OCI-LY3 (cell line): ENCODE results near the gene FSTL4.

ENCODE experiments used
- H2AFZ ChIP-seq: fragments of 200-600, 300-600 bp; shearing (Covaris generic); 2 replicates; pipeline ENCODE4 v1.6.0; 2014; ENCODE audit warnings: antibody characterized with exemption, low read depth, low read length
- H3K27ac ChIP-seq: fragments of 200-600, 300-600 bp; sonication (generic); 2 replicates; pipeline ENCODE4 v1.5.1; 2014; ENCODE audit warnings: mild to moderate bottlenecking, low read length, moderate library complexity, mixed read lengths
- H3K27me3 ChIP-seq: fragments of 200-600, 300-600 bp; sonication (generic); 2 replicates; pipeline ENCODE4 v1.6.1; 2014; ENCODE audit warnings: low read depth, low read length, mixed read lengths
- H3K36me3 ChIP-seq: fragments of 200-600, 300-600 bp; sonication (generic); replicated peaks from 2 replicates; pipeline ENCODE3; 2014; ENCODE audit warnings: low read depth, low read length, mixed read lengths
- H3K4me1 ChIP-seq: fragments of 300-600, 200-600 bp; sonication (generic); 2 replicates; pipeline ENCODE4 v1.6.1; 2014; ENCODE audit warnings: low read length, mixed read lengths
- H3K4me2 ChIP-seq: fragments of 200-600, 300-600 bp; sonication (generic); 2 replicates; pipeline ENCODE4 v1.6.1; 2014; ENCODE audit warnings: low read length, mixed read lengths
- H3K4me3 ChIP-seq: fragments of 300-600, 200-600 bp; sonication (generic); 2 replicates; pipeline ENCODE4 v1.5.1; 2014; ENCODE audit warnings: antibody characterized with exemption, mild to moderate bottlenecking, low read length, moderate library complexity
- H3K79me2 ChIP-seq: fragments of 300-600, 200-600 bp; shearing (Covaris generic); 2 replicates; pipeline ENCODE4 v1.6.1; 2014; ENCODE audit warnings: mild to moderate bottlenecking, low read length, mixed read lengths
- H3K9ac ChIP-seq: fragments of 300-600, 200-600 bp; shearing (Covaris generic); 2 replicates; pipeline ENCODE4 v1.6.0; 2014; ENCODE audit warnings: mild to moderate bottlenecking, low read length, moderate library complexity
- H3K9me3 ChIP-seq: fragments of 200-600, 300-600 bp; shearing (Covaris generic); 2 replicates; pipeline ENCODE4 v1.6.1; 2014; ENCODE audit warnings: low read length, mixed read lengths; ENCODE audit not compliant: insufficient read depth
- H4K20me1 ChIP-seq: fragments of 200-600, 300-600 bp; sonication (generic); 2 replicates; pipeline ENCODE4 v1.6.1; 2016; ENCODE audit warnings: low read length, mixed read lengths; ENCODE audit not compliant: insufficient read depth
- EZH2phosphoT487 ChIP-seq: fragments of 200-600 bp; shearing (Covaris generic); IDR thresholded peaks from 2 replicates; pipeline ENCODE4 v1.6.1; 2018; ENCODE audit warnings: antibody characterized with exemption, mixed run types, low read depth
- TF ChIP-seq, protein P1 (sequence below): fragments of 200-600, 300-600 bp; sonication (generic); IDR thresholded peaks from 2 replicates; pipeline ENCODE4 v1.5.1; 2014; ENCODE audit warnings: antibody characterized with exemption, low read length, low read depth

FSTL4 gene

DNA sequence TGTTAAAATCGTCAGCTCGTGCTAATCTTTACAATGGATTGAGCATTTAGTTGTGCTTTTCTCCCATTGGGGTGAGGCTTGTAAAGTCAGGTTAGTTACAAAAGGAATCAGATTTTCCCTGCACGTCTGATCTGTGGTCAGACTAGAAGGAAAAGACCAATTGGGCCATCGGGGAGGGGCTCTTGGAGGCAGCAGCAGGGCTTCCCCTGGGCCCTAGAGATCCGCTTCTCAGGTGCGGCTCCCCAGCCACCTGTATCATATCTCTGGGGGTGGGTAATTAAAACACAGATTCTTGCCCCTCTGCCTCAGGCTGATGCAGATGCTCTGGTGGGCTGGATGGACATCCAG lies 360.2 kb downstream of the FSTL4 start:
- H3K27me3 ChIP-seq: no peaks in the 10 kb centered on the region
- H2AFZ ChIP-seq: no peak overlapping the region
- H3K4me3 ChIP-seq: no peak overlapping the region
- no peak overlapping the region for H3K9ac ChIP-seq
- H3K4me2 ChIP-seq: no peak overlapping the region
- H3K4me1 ChIP-seq: no peaks in the 10 kb centered on the region
- no peaks in the 10 kb centered on the region for H4K20me1 ChIP-seq
- no peaks in the 10 kb centered on the region for H3K36me3 ChIP-seq
- no peaks in the 10 kb centered on the region for H3K79me2 ChIP-seq
- TF ChIP-seq, protein P1, sequence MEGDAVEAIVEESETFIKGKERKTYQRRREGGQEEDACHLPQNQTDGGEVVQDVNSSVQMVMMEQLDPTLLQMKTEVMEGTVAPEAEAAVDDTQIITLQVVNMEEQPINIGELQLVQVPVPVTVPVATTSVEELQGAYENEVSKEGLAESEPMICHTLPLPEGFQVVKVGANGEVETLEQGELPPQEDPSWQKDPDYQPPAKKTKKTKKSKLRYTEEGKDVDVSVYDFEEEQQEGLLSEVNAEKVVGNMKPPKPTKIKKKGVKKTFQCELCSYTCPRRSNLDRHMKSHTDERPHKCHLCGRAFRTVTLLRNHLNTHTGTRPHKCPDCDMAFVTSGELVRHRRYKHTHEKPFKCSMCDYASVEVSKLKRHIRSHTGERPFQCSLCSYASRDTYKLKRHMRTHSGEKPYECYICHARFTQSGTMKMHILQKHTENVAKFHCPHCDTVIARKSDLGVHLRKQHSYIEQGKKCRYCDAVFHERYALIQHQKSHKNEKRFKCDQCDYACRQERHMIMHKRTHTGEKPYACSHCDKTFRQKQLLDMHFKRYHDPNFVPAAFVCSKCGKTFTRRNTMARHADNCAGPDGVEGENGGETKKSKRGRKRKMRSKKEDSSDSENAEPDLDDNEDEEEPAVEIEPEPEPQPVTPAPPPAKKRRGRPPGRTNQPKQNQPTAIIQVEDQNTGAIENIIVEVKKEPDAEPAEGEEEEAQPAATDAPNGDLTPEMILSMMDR: no peak
- TF ChIP-seq EZH2phosphoT487: no peak
- no peak overlapping the region for H3K27ac ChIP-seq
- no peaks in the 10 kb centered on the region for H3K9me3 ChIP-seq

DNA sequence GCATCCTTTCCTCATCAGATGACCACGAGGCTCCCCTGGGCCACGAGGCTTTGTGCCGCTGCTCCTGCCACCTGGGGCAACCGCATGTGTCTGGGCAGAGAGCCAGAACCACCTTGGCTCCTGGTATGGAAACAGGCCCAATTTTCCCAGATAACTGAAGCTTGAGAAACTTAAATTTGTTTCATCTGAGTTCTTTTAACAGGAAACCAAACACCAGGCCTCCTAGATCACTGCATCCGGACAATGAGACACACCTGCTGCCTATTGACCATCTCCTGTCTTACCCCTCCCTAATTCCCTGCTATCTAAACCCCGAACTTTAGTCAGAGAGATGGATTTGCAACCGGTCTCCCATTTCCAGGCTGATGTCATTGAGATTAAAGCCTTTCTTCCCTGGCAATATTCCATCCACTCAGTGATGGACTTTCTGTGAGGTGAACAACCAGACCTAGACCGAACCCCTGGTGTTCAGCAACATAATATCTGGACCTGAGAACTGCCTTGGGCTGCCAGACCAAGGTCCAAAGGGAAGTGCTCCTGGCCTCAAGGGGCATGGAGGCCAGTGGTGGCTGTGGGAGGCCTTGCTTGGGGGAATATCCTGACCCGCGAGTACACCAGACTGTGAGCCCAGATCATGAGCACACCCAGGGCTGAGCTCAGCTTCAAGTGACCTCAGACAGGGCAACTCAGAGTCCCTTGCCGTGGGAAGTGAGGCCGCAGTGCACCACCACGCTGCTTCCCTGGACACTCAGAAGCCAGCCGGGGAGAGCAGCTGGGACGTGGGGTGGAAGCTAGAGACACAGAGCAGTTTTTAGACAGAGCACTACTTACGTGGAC lies 360.8 kb downstream of the FSTL4 start:
- H3K9me3 ChIP-seq: no peaks in the 10 kb centered on the region
- no peak overlapping the region for H3K4me2 ChIP-seq
- H3K27me3 ChIP-seq: no peaks in the 10 kb centered on the region
- no peak overlapping the region for H3K9ac ChIP-seq
- no peaks in the 10 kb centered on the region for H3K79me2 ChIP-seq
- H3K27ac ChIP-seq: no peak overlapping the region
- H3K4me3 ChIP-seq: no peak overlapping the region
- H3K4me1 ChIP-seq: no peaks in the 10 kb centered on the region
- no peaks in the 10 kb centered on the region for H3K36me3 ChIP-seq
- H2AFZ ChIP-seq: no peak overlapping the region
- H4K20me1 ChIP-seq: no peaks in the 10 kb centered on the region
- TF ChIP-seq, protein P1: no peak
- no peak for TF ChIP-seq EZH2phosphoT487

DNA sequence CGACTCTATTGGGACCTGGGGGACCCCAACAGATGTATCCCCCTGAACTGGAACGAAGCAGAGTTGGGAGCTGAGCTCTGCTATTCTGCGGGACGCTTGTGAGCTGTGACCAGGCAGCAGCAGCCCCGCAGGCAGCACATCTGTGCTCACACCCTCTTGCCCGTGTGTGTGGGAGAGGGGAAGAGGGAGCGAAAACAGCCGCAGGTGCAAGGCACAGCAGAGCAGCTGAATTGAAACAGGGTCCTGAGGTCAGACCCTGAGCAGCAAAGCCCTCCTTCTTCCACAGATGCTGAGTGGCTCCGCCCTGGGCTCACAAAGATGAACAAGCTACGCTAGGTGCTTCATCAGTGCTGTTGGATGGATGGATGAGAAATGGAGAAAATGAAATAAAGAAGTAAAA lies 361.8 kb downstream of the FSTL4 start:
- no peak overlapping the region for H2AFZ ChIP-seq
- H3K9ac ChIP-seq: no peak overlapping the region
- no peaks in the 10 kb centered on the region for H4K20me1 ChIP-seq
- H3K4me1 ChIP-seq: no peaks in the 10 kb centered on the region
- H3K27me3 ChIP-seq: no peaks in the 10 kb centered on the region
- TF ChIP-seq EZH2phosphoT487: no peak
- TF ChIP-seq, protein P1: no peak
- no peaks in the 10 kb centered on the region for H3K79me2 ChIP-seq
- no peak overlapping the region for H3K4me2 ChIP-seq
- H3K36me3 ChIP-seq: no peaks in the 10 kb centered on the region
- no peak overlapping the region for H3K27ac ChIP-seq
- no peaks in the 10 kb centered on the region for H3K9me3 ChIP-seq
- H3K4me3 ChIP-seq: no peak overlapping the region

DNA sequence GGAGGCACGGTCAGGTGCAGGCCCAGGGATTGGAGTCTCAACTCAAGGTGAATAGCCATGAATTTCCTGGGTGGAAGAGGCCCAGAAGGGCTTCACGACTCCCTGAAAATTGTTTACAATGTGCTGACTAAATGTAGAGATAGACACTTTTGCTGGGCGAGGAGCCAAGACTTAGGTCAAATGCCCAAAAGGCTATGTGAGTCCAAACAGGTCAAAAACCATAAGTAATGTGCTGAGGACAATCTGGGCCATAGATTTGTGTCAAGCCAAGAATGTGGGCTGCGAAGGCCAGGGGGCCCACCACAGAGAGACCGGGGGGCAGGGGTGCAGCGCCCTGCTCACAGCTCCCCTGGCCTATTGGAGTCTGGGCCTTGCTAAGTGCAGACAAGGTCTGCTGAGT lies 362.7 kb downstream of the FSTL4 start:
- TF ChIP-seq EZH2phosphoT487: no peak
- TF ChIP-seq, protein P1: no peak
- no peak overlapping the region for H3K27ac ChIP-seq
- no peak overlapping the region for H3K9ac ChIP-seq

More for the DNA sequence above, 362.7 kb downstream of the FSTL4 start:
- H3K9me3 ChIP-seq: no peaks in the 10 kb centered on the region
- no peaks in the 10 kb centered on the region for H3K36me3 ChIP-seq
- H3K27me3 ChIP-seq: no peaks in the 10 kb centered on the region
- H4K20me1 ChIP-seq: no peaks in the 10 kb centered on the region
- no peaks in the 10 kb centered on the region for H3K79me2 ChIP-seq
- peaks cover 5% of the 10 kb centered on the region for H3K4me1 ChIP-seq
- no peak overlapping the region for H2AFZ ChIP-seq
- no peak overlapping the region for H3K4me3 ChIP-seq
- H3K4me2 ChIP-seq: no peak overlapping the region
